Measurements from ENCODE around the gene TAS2R39. TPM values are rescaled to one million over a fixed set of nuclear protein-coding genes. Genes with fewer than 3 reads are reported as not detected.

TAS2R39 gene
- total RNA-seq, 6 donors from 2014 or later: not detected

DNA sequence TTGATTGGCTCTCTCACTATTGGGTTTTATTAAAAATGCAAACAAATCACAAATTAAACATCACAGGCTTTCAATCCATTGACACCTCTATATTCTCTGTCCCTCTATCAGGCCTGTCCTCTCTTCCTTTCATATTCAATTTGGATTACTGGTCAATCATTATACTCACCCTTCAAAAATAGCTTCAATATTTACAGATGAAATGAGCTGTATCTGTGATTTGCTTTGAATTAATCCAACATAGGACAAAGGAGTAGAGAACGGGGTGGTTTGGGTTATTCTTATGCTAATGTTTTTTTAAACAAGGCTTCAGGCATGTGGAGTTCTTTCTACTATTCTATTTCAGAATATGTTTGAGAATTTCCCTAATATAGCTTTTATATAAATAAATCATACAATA lies 2.3 kb downstream of the TAS2R39 start:
- H3K4me1 ChIP-seq: no peaks in the 10 kb centered on the region
- H3K27ac ChIP-seq: no peak overlapping the region
- H3K36me3 ChIP-seq: no peaks in the 10 kb centered on the region
- no peak overlapping the region for H3K4me3 ChIP-seq
- ATAC-seq (ENCODE audit: low FRiP score in 2 of 2) (no peak), DNase-seq (no peak)
- no peaks in the 10 kb centered on the region for H3K9me3 ChIP-seq
- H3K27me3 ChIP-seq: no peaks in the 10 kb centered on the region
- WGBS, 2 donors: 69 to 76% methylated on average over 1 of the region's 1 CpG
- TF ChIP-seq EP300 (IDR thresholded peaks at IDR 0.05): no peak
- TF ChIP-seq POLR2AphosphoS5 (IDR thresholded peaks at IDR 0.05): no peak
- no peak for TF ChIP-seq POLR2A (IDR thresholded peaks at IDR 0.05)
- TF ChIP-seq, protein P1, sequence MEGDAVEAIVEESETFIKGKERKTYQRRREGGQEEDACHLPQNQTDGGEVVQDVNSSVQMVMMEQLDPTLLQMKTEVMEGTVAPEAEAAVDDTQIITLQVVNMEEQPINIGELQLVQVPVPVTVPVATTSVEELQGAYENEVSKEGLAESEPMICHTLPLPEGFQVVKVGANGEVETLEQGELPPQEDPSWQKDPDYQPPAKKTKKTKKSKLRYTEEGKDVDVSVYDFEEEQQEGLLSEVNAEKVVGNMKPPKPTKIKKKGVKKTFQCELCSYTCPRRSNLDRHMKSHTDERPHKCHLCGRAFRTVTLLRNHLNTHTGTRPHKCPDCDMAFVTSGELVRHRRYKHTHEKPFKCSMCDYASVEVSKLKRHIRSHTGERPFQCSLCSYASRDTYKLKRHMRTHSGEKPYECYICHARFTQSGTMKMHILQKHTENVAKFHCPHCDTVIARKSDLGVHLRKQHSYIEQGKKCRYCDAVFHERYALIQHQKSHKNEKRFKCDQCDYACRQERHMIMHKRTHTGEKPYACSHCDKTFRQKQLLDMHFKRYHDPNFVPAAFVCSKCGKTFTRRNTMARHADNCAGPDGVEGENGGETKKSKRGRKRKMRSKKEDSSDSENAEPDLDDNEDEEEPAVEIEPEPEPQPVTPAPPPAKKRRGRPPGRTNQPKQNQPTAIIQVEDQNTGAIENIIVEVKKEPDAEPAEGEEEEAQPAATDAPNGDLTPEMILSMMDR (IDR thresholded peaks at IDR 0.05): no peak

GRCh38 chr7:143188994-143189393 lies 5.8 kb downstream of the TAS2R39 start:
- Histone ChIP-seq H3K27ac (no peak overlapping the region), H3K9me3 (no peaks in the 10 kb centered on the region), H3K27me3 (no peaks in the 10 kb centered on the region), H3K4me3 (no peak overlapping the region), H3K36me3 (no peaks in the 10 kb centered on the region), H3K4me1 (no peaks in the 10 kb centered on the region)
- no peak for ATAC-seq (ENCODE audit: low FRiP score in 2 of 2)
- 64 to 71% methylated on average over 5 to 6 of the region's 6 CpGs for whole genome bisulfite sequencing, 2 donors
- TF ChIP-seq, protein P1 (IDR thresholded peaks at IDR 0.05): no peak
- no peak for TF ChIP-seq POLR2AphosphoS5 (IDR thresholded peaks at IDR 0.05)
- TF ChIP-seq POLR2A (IDR thresholded peaks at IDR 0.05): no peak
- TF ChIP-seq EP300 (IDR thresholded peaks at IDR 0.05): no peak
- DNase-seq: peak in 1 of 2 donors; percentile 16

- DNase-seq (no peak), ATAC-seq (ENCODE audit: low FRiP score in 2 of 2) (no peak)
- TF ChIP-seq, protein P1 (IDR thresholded peaks at IDR 0.05): no peak
- no peak for TF ChIP-seq POLR2A (IDR thresholded peaks at IDR 0.05)
- no peak for TF ChIP-seq EP300 (IDR thresholded peaks at IDR 0.05)
- TF ChIP-seq POLR2AphosphoS5 (IDR thresholded peaks at IDR 0.05): no peak
- no peaks in the 10 kb centered on the region for H3K4me1 ChIP-seq
- H3K27ac ChIP-seq: no peak overlapping the region
- WGBS, 2 donors: 61 to 62% methylated on average over 2 of the region's 2 CpGs
- no peak overlapping the region for H3K4me3 ChIP-seq
- H3K9me3 ChIP-seq: no peaks in the 10 kb centered on the region
- no peaks in the 10 kb centered on the region for H3K27me3 ChIP-seq
- H3K36me3 ChIP-seq: no peaks in the 10 kb centered on the region
Observed at GRCh38 chr7:143193880-143194279, 10.7 kb downstream of the TAS2R39 start.

DNA sequence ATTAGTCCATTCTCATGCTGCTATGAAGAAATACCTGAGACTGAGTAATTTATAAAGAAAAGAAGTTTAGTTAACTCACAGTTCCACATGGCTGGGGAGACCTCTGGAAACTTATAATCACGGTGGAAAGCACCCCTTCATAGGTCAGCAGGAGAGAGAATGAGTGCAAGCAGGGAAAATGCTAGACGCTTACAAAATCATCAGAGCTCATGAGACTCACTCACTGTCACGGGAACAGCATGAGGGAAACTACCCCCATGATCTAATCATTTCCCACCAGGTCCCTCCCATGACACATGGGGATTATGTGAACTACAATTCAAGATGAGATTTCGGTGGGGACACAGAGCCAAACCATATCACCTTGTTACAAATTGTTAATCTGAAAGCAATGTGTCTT lies 15.8 kb downstream of the TAS2R39 start:
- no peaks in the 10 kb centered on the region for H3K9me3 ChIP-seq
- H3K36me3 ChIP-seq: no peaks in the 10 kb centered on the region
- no peak for ATAC-seq (ENCODE audit: low FRiP score in 2 of 2)
- no peak overlapping the region for H3K27ac ChIP-seq
- H3K4me1 ChIP-seq: no peaks in the 10 kb centered on the region
- TF ChIP-seq POLR2A (IDR thresholded peaks at IDR 0.05) (no peak), POLR2AphosphoS5 (IDR thresholded peaks at IDR 0.05) (no peak), EP300 (IDR thresholded peaks at IDR 0.05) (no peak)
- TF ChIP-seq, protein P1 (IDR thresholded peaks at IDR 0.05): no peak
- WGBS, 2 donors: 78 to 80% methylated on average over 4 of the region's 4 CpGs
- H3K4me3 ChIP-seq: no peak overlapping the region
- H3K27me3 ChIP-seq: no peaks in the 10 kb centered on the region
- no peak for DNase-seq

DNA sequence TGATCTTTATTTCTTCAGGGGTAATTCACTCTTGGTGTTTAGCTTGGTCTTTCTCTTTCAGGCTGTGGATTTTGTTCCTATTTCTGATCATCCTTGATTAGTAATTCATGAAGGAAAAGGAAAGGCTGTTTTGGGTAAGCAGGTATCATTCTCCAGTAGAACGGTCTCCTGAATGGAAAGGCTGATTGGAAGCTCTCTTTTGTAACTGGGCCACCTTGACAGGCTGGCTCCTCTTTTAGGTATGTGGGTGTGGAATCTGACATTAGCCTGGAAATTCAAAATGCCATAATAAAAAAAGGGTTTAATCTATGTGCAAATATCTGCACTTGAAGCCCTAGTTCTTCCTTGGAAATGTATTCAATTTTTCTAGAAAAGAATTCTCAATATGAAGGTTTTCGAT lies 18.9 kb downstream of the TAS2R39 start:
- no peaks in the 10 kb centered on the region for H3K36me3 ChIP-seq
- peaks cover 0 to 5% (median 0%) of the 10 kb centered on the region in 4 donors for H3K4me1 ChIP-seq
- H3K9me3 ChIP-seq: no peaks in the 10 kb centered on the region
- no peak overlapping the region for H3K27ac ChIP-seq
- ATAC-seq (ENCODE audit: low FRiP score in 2 of 2) (no peak), DNase-seq (no peak)
- no peak overlapping the region for H3K4me3 ChIP-seq
- 92 to 98% methylated on average over 2 of the region's 2 CpGs for WGBS, 2 donors
- H3K27me3 ChIP-seq: no peaks in the 10 kb centered on the region
- TF ChIP-seq EP300 (IDR thresholded peaks at IDR 0.05): no peak
- TF ChIP-seq POLR2AphosphoS5 (IDR thresholded peaks at IDR 0.05): no peak
- TF ChIP-seq, protein P1 (IDR thresholded peaks at IDR 0.05): no peak
- TF ChIP-seq POLR2A (IDR thresholded peaks at IDR 0.05): no peak
